Measurements from ENCODE around the gene SFXN4. TPM values are rescaled to one million over a fixed set of nuclear protein-coding genes. Genes with fewer than 3 reads are reported as not detected.

The SFXN4 gene
- total RNA-seq, 2 donors from 2014 or later = 20.5 to 32.0 TPM

DNA sequence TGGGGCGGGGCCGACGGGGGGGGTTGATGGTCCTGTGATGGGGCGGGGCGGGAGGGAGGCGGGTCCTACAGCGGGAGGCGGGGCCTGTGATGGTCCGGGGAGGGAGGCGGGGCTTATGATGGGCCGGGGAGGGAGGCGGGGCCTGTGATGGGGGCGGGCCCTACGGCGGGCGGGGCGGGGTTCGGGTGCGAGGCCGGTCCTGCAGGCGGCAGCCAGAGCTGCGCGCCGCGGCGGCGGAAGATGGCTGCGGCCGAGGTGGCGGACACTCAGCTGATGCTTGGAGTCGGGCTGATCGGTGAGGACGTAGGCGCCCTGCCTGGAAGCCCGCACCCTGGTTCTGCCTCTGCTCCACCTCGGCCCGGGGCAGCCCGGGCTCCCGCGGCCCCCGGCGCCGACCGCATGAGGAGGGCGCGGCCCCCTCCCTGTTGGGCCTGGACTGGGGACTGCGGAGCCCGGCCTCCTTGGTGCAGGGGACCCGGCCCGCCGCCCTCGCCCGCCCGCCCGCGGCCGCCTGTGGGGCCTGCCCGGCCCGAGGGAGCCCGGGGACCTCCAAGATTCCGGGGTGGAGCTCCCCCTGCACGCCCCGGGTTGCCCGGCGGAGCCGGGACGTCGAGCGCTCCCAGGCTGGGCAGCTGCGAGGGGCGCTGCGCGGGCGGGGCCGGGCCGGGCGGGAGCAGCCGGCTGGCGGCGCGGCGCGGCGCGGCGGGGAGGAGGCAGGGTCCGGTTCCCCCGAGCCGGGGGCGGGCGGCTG lies 61.4 kb downstream of the SFXN4 start, which contains the start of gene DENND10:
DENND10 (plus strand) TSS at position 211 of the 751 bp plus-strand sequence; CDS start at position 241, 30 bp downstream.
- Histone ChIP-seq H3K27ac (peak within 1 kb of the TSS; percentile 40 to 75 (median 56)), H3K36me3 (replicated peaks in 1 of 2; ENCODE audit: insufficient read depth in 1 of 2, low read depth in 2 of 2) (no peaks in the 10 kb centered on the region), H3K27me3 (no peaks in the 10 kb centered on the region), H3K9me3 (no peaks in the 10 kb centered on the region), H3K4me1 (peaks cover 8% of the 10 kb centered on the region), H3K4me3 (peak within 1 kb of the TSS; percentile 70)
- TF ChIP-seq POLR2A (IDR thresholded peaks at IDR 0.05) = peak; percentile 73 to 84 (median 81)
- TF ChIP-seq, protein P1, sequence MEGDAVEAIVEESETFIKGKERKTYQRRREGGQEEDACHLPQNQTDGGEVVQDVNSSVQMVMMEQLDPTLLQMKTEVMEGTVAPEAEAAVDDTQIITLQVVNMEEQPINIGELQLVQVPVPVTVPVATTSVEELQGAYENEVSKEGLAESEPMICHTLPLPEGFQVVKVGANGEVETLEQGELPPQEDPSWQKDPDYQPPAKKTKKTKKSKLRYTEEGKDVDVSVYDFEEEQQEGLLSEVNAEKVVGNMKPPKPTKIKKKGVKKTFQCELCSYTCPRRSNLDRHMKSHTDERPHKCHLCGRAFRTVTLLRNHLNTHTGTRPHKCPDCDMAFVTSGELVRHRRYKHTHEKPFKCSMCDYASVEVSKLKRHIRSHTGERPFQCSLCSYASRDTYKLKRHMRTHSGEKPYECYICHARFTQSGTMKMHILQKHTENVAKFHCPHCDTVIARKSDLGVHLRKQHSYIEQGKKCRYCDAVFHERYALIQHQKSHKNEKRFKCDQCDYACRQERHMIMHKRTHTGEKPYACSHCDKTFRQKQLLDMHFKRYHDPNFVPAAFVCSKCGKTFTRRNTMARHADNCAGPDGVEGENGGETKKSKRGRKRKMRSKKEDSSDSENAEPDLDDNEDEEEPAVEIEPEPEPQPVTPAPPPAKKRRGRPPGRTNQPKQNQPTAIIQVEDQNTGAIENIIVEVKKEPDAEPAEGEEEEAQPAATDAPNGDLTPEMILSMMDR (IDR thresholded peaks at IDR 0.05) = peak in 2 of 7 experiments; percentile 7 to 12
- intact Hi-C loops (cut with DNase I) = no loop called here
- ATAC-seq (peak; percentile 96), DNase-seq (peak; percentile 75 to 85 (median 82))
- WGBS, 2 donors = 1% methylated on average over 22 of the region's 91 CpGs; no CpG with 5 or more reads in 1 of the 2 donors

DNA sequence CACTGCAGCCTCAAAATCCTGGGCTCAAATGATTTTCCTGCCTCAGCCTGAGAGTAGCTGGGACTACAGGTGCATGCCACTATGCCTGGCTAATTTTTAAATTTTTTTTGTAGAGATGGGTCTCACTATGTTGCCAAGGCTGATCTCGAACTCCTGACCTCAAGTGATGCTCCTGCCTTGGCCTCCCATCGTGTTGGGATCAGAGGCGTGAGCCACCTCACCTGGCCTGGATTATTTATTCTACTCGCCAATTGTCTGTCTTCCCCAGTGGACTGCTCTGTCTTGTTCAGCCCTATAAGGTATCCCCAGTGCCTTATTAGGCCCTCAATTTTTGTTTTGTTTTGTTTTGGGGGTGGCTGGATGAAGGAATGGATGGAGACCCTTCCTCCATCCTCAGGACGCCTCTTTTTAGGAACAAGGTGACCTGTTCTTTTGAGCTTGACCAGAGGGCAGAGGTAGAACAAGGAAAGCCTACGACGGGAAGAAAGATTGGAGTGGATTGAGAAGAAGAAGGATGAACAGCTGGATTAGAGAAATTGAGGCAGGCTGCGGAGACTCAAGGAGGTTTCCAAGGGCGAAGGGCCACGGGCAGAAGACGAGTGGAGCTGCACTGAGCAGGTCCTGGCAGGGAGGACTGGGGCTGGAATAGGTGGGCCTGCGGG lies 62.1 kb downstream of the SFXN4 start:
- DNase-seq (no peak), ATAC-seq (no peak)
- 43 to 53% methylated on average over 11 of the region's 12 CpGs for WGBS, 2 donors
- no peak for TF ChIP-seq POLR2A (IDR thresholded peaks at IDR 0.05)
- TF ChIP-seq, protein P1 (IDR thresholded peaks at IDR 0.05) = no peak
- Histone ChIP-seq H3K27me3 (no peaks in the 10 kb centered on the region), H3K9me3 (no peaks in the 10 kb centered on the region), H3K4me3 (no peak overlapping the region), H3K4me1 (peaks cover 8% of the 10 kb centered on the region), H3K27ac (peak overlapping the region in 2 of 4 donors; percentile 56 to 60), H3K36me3 (replicated peaks in 1 of 2; ENCODE audit: insufficient read depth in 1 of 2, low read depth in 2 of 2) (no peaks in the 10 kb centered on the region)
- intact Hi-C loops (cut with DNase I) = no loop called here

DNA sequence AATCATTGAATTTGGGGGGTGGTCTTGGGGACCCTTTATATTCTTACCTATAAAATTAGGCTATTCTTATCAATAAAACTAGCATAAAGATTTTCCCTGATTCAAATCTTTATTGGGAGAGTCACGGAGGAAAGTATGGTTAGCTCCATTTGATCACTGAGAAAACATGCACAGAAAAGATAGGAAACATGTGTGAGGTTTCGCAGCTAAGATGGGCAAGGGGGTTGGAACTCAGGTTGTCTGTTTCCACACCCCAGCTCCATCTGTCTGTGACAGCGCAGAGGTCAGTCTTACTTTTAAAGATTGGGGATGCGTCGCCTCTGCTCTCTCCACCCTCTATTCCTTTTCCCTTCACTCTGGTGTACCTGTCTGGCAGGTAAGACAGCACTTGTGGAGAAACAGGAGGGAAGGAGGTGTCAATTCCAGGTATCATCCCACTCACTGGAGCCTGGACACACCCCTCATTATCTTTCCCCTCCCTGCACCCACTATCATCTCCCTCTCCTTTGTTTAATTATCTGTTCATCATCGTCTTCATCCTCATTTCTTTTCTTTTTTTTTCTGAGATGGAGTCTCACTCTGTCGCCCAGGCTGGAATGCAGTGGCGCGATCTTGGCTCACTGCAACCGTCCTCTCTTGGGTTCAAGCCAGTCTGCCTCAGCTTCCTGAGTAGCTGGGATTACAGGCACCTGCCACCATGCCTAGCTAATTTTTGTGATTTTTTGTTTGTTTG lies 64.0 kb downstream of the SFXN4 start:
- Histone ChIP-seq H3K9me3 (no peaks in the 10 kb centered on the region), H3K27ac (no peak overlapping the region), H3K4me1 (peaks cover 8% of the 10 kb centered on the region), H3K36me3 (replicated peaks in 1 of 2; ENCODE audit: insufficient read depth in 1 of 2, low read depth in 2 of 2) (no peaks in the 10 kb centered on the region), H3K4me3 (no peak overlapping the region), H3K27me3 (no peaks in the 10 kb centered on the region)
- intact Hi-C loops (cut with DNase I) = no loop called here
- TF ChIP-seq, protein P1 (IDR thresholded peaks at IDR 0.05) = no peak
- TF ChIP-seq POLR2A (IDR thresholded peaks at IDR 0.05) = no peak
- ATAC-seq (no peak), DNase-seq (no peak)
- 56 to 61% methylated on average over 10 of the region's 10 CpGs for WGBS, 2 donors

DNA sequence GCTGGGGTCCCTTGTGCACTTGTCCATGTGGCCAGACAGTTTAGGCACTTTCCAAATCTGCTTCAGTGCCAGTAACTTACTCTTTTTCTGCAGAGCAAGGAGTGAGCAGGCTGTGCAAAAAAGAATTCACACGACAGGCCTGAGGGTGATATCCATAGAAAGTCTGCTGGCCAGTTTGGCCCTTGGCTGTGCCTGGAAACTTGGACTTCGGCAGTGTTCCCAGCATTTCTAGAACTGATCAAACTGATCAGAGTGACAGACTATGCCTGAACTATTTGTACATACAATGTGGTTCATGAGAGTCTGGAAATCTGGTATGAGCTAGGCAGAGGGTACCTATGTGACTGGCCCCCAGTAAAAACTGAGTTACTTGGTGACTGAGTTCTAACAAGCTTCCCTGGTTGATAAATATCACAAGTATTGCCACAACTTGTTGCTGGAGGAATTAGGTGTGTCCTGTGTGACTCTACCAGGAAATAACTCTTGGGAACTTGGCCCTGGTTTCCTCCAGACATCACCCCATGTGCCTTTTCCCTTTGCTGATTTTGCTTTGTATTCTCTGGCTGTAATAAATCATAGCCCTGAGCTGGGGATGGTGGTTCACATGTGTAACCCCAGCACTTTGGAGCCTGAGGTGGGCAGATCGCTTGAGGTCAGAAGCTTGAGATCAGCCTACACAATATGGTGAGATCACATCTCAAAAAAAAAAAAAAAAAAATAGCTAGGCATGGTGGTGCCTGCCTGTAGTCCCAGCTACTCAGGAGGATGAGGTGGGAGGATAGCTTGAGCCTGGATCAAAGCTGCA lies 64.9 kb downstream of the SFXN4 start:
- H3K4me3 ChIP-seq = no peak overlapping the region
- no peaks in the 10 kb centered on the region for H3K36me3 ChIP-seq (replicated peaks in 1 of 2; ENCODE audit: insufficient read depth in 1 of 2, low read depth in 2 of 2)
- DNase-seq (peak in 1 of 4 donors; percentile 11), ATAC-seq (no peak)
- no peak for TF ChIP-seq POLR2A (IDR thresholded peaks at IDR 0.05)
- TF ChIP-seq, protein P1 (IDR thresholded peaks at IDR 0.05) = no peak
- intact Hi-C loops (cut with DNase I) = no loop called here
- 57 to 63% methylated on average over 3 of the region's 3 CpGs for WGBS, 2 donors
- no peaks in the 10 kb centered on the region for H3K9me3 ChIP-seq
- peak overlapping the region in 2 of 4 donors; percentile 28 to 38 for H3K27ac ChIP-seq
- H3K27me3 ChIP-seq = no peaks in the 10 kb centered on the region
- H3K4me1 ChIP-seq = peaks cover 8% of the 10 kb centered on the region

All from body of pancreas (tissue), 4 donors.